Measurements from ENCODE around the gene FAU.

GRCh38 chr11:65112546-65113360 is 9.2 kb downstream of the FAU start:
- TF ChIP-seq REST (IDR thresholded peaks at IDR 0.05; ENCODE audit: insufficient read depth in 1 of 2, low read depth in 2 of 2, low read length in 2 of 2) = no peak
- TF ChIP-seq POLR2AphosphoS5 (IDR thresholded peaks at IDR 0.05; ENCODE audit: low read depth, low read length) = 0 out of 2 replicates have a peak, but pooled peaks have one; percentile 41
- no peak for TF ChIP-seq SIN3A (IDR thresholded peaks at IDR 0.05; ENCODE audit: borderline replicate concordance, insufficient read depth, low read length)
- TF ChIP-seq TAF1 (IDR thresholded peaks at IDR 0.05; ENCODE audit: borderline replicate concordance, insufficient read depth, low read length) = no peak
